ENCODE data around the gene ST3GAL4.

DNA sequence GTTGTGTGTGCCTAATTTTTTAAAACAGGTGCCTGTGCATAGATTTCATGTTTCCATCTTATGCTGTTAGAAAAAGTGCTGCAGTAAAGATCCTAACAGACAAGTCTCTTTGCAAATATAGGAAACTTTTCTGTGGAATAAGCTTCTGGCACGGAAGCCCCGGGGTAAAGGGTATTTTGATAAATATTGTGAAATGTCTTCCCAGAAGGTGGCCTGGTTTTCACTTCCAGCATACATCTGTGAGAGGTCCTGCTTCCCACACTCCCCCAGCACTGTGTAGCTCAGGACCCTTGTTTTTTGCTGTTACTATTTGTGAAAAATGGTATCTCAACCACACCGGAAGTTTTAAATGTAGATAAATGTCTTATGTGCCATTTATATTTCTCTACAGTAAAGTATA lies 14.5 kb downstream of the ST3GAL4 start:
- TF ChIP-seq, protein P1, sequence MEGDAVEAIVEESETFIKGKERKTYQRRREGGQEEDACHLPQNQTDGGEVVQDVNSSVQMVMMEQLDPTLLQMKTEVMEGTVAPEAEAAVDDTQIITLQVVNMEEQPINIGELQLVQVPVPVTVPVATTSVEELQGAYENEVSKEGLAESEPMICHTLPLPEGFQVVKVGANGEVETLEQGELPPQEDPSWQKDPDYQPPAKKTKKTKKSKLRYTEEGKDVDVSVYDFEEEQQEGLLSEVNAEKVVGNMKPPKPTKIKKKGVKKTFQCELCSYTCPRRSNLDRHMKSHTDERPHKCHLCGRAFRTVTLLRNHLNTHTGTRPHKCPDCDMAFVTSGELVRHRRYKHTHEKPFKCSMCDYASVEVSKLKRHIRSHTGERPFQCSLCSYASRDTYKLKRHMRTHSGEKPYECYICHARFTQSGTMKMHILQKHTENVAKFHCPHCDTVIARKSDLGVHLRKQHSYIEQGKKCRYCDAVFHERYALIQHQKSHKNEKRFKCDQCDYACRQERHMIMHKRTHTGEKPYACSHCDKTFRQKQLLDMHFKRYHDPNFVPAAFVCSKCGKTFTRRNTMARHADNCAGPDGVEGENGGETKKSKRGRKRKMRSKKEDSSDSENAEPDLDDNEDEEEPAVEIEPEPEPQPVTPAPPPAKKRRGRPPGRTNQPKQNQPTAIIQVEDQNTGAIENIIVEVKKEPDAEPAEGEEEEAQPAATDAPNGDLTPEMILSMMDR (IDR thresholded peaks at IDR 0.05) = no peak
- no peak for TF ChIP-seq POLR2A (IDR thresholded peaks at IDR 0.05)
- no peak for TF ChIP-seq POLR2AphosphoS5 (IDR thresholded peaks at IDR 0.05)
- no peak for TF ChIP-seq EP300 (IDR thresholded peaks at IDR 0.05)
